NCI-H226 (cell line): ENCODE data around the gene BSND.
"Not testable (repeated sequence)": the region's sequence is repeated elsewhere in the genome, so short reads cannot be mapped to it uniquely, and the experiment has no call there.

Experiments used
- DNase-seq: peaks from one replicate; pipeline ENCODE4 v3.0.0-alpha.2; 2015

Gene BSND

GRCh38 chr1:54998677-54999076 lies at the start of gene BSND:
Gene BSND, plus strand, starts transcription at chr1:54998933. Its CDS starts 254 bp downstream, at chr1:54999187.
- DNase-seq, result peak; percentile 61

- no peak for DNase-seq
Measured at GRCh38 chr1:54949053-54949452, 49.7 kb upstream of the BSND start.

DNA sequence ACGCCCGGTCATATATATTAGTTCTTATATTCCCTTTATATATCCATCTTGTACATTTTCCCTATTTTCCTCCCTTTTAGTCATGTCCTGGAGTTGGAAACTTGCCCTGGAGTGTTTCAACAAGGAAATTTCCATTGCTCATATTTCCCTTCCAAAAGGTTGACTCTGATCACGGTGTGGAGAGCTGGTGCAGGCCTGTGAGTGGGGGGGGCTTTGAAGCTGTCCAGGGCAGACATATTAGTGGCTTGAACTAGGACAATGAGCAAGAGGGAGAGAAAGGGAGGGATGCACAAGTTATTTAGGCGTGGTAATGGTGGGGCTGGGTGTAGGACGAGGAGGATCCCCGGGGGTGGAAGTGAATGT lies 48.7 kb upstream of the BSND start:
- peak; percentile 56 for DNase-seq

GRCh38 chr1:54950369-54951163 lies 48.2 kb upstream of the BSND start:
- DNase-seq, result peak; percentile 63

GRCh38 chr1:54951810-54952226 lies 46.9 kb upstream of the BSND start:
- no peak for DNase-seq

- no peak for DNase-seq
Measured at GRCh38 chr1:54952950-54953718, 45.6 kb upstream of the BSND start.

GRCh38 chr1:54953846-54954245 lies 44.9 kb upstream of the BSND start:
- DNase-seq, result no peak

GRCh38 chr1:54955359-54955758 lies 43.4 kb upstream of the BSND start:
- peak; percentile 87 for DNase-seq

GRCh38 chr1:54956726-54957125 lies 42.0 kb upstream of the BSND start:
- DNase-seq, result no peak

DNA sequence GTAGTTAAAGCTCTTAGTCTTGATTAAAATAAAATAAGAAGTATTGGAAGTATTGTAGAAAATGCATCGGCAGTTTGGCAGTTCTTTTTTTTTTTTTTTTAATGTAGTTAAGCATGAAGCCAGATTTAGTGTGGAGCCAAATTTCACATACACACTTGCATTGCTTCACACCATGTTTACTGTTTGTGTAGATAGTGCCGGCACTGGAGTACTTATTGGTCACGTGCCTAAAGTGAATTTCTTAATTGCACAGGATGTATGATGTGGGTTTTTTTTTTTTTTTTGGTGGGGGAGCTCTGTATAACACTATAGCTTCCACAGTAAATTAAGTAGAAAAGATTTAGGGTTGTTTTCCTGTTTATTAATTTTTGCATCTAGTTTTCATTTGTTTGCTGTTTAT lies 39.5 kb upstream of the BSND start:
- DNase-seq, result no peak

DNA sequence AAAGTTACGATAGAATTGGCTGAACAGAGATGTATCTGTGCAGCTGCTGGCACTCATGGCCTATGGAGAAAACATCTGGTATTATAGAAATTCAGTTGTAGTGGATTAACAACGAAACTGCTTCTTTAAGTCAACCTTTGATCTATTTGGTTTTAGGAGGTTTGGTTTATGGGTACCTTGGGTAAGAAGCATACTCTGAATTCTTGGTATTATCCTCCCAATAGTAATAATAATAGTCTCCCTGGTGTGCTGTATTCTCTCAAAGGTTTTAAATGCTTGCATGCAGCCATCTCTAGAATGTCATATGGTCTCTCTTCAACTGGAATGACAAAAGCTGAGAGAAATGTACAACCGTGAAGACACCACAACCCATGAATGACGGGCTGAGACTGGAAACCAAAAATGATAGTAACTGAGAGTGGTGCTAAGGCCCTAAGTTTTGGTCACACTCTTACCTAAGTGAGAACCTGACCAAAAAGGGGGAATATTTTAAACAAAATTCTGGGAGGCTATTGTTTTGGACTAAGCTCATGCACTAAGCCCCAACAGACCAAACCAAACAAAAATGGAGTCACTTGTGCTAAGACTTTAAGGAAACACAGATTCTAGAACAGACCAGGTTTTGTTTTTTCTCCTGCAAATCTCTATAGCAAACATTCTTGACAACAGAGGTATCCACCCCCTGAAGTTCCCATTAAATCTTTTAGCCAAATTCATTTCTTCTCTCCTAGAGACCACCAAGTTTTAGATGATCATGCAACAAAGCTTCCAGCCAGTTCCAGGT lies 35.9 kb upstream of the BSND start:
- DNase-seq, result no peak

GRCh38 chr1:54963829-54964228 lies 34.9 kb upstream of the BSND start:
- DNase-seq, result not testable (repeated sequence)

- DNase-seq, result peak; percentile 76
Measured at GRCh38 chr1:54965624-54966340, 33.0 kb upstream of the BSND start.

DNA sequence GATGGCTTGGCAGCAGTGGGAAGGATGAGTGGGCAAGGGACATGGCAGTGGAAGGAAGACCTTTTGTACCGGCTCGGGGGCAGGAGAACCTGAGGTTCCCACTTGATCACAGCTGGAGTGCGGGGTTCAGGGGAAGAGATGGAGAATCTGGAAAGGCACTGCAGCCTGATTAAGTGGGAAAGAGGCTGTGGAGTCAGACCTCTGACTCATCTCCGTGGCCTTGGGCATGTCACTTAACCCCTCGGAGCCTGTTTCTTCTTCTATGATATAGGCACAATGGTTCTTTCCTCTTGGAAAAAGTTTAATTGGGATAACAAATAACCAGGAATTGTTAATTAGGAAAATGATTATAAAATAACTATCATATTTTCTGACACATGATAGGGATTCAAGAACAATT lies 31.4 kb upstream of the BSND start:
- DNase-seq, result no peak

DNA sequence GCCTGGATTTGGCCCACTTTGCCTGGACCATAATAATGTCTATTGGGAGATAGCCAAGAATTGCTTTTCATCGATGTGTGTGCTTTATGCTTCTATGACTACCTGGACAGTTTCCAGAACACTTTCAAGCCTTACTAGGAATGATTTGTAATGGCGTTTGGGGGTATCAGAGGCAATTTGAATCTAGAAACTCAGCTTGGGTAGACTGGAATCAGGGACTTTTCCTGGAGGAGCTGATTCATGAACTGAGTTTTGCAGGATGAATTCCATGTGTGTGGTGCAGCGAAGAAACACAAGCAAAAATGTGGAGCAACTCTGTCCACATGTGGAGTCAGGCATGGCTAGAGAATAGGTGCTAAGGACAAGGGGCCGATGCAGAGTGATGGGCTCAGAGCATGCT lies 30.2 kb upstream of the BSND start:
- DNase-seq, result no peak

DNA sequence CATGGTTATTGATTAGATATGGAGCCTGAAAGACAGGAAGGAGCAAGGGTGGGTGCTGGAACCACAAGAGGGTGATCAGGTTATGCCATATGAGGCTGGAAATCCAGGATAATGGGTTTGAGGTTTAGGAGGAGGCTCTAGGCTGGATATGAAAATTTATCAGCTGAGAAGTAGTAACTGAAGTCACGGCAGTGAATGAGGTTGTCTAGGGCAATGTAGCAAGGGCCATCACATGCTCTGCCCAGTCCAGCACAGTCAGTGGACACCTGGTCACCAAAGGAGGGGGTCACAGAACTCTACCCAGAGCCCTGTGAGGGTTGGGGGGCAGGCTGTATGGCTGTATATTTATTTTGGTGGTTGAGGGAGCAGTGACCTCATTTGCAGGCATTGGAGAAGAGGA lies 28.9 kb upstream of the BSND start:
- DNase-seq, result no peak

DNA sequence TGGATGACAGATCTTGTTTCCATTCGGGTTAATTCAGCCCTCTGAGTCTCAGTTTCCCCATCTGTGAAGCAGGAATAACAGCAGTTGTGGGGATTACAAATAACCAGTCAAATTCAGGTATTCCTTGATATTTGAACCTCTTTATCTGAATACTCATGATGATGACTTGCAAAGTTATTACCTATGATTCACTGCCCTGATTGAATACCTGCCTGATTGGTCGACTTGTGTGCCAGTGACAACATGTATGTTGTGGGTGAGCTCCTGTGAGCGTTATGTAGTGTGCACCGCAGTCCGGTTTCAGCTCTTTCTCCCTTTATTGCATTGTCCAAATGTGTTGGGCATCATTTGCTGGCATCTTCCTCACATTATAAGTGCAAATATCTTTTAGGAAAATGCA lies 27.8 kb upstream of the BSND start:
- no peak for DNase-seq

- peak; percentile 56 for DNase-seq
Measured at GRCh38 chr1:54971317-54971791, 27.4 kb upstream of the BSND start.

- DNase-seq, result no peak
Measured at GRCh38 chr1:54972436-54972835, 26.3 kb upstream of the BSND start.

DNA sequence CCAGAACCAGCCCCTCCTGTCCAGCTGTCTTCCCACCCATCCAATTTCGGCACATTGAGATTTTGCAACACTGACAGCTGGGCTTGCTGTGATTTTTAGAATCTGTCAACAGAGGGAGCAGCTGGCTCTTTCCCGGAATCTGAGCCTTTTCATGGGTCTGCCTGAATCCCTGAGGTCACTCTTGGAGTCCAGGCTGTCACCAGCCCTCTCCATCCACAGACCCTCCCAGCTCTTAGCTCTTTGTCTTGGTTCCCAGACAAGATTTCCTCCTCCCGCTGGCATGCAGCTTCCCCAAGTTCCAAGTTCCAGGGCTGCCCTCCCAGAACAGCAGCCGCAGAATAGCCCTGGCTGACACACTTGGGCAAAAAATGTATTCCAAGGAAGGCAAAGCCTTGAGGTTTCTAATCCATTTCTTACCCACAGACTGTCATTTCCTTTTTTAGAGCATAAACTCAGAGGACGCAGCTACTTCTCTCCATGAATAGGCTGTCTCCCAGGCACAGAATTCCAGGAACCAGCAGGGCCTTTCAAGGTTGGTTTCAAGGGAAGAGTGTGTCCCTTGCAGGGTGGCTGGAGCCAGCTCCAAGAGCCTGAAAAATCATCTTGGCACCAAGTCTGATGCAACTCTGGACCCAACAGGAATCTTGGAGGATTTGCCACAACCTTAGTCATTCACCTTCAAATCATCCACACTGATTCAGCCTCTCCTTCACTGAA lies 25.4 kb upstream of the BSND start:
- no peak for DNase-seq

DNA sequence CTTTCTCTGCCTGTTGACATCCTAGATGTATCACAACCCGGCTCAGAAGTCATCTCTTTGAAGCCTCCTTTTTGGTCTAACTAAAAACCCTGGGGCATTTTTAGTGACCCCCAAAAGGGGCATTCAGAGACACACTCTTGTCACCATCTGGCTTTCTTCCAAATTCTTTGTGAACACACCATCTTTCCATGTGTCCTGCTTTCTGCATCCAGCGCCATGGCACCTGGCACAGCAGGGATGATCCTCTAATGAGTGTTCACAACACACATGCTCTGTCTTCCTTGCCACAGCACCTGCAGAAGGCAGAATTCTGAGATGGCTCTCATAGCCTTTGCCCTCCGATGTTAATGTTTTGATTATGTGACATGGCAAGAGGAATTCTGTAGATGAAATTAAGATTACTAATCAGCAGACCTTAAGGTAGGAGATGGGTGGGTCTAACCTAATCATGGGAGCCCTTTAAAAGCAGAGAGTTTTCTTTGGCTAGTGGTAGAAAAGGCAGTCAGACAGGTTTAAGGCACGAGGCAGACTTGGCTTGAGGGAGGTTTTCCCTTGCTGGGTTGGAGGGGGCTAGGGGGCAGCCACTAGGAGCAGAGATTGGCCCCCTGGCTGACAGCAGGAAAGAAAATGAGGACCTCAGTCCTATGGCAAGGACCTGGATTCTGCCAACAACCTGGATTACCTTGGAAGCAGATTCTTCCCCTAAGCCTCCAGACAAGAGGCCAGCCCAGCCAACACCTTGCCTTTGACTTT lies 23.2 kb upstream of the BSND start:
- no peak for DNase-seq
